Nephron (organoid): ENCODE measurements around the gene TOLLIP.

Source experiments
- H3K27ac Mint-ChIP-seq, 3 experiments: 2 replicates each; pipeline ENCODE4 v1.8.0; 2020; ENCODE audit warnings: mixed read lengths in 3 of 3, mild to moderate bottlenecking in 2 of 3, moderate library complexity in 1 of 3
- H3K27me3 Mint-ChIP-seq: 2 replicates; pipeline ENCODE4 v1.8.0; 2021; ENCODE audit warnings: low read depth, mild to moderate bottlenecking, moderate library complexity, mixed read lengths
- H3K36me3 Mint-ChIP-seq: 2 replicates; pipeline ENCODE4 v1.8.0; 2020; ENCODE audit warnings: low read depth, mixed read lengths
- H3K4me1 Mint-ChIP-seq: 2 replicates; pipeline ENCODE4 v1.8.0; 2020; ENCODE audit warnings: mixed read lengths
- H3K4me3 Mint-ChIP-seq, 3 experiments: 2 replicates each; pipeline ENCODE4 v1.8.0; 2020; ENCODE audit warnings: mild to moderate bottlenecking in 3 of 3, mixed read lengths in 3 of 3, moderate library complexity in 2 of 3
- H3K9me3 Mint-ChIP-seq: 2 replicates; pipeline ENCODE4 v1.8.0; 2020; ENCODE audit warnings: mixed read lengths
- CTCF ChIP-seq, 3 experiments: fragments of 200-600 bp; sonication (generic); IDR thresholded peaks; one replicate each; pipeline ENCODE4 v1.5.0; 2021; ENCODE audit warnings: antibody characterized with exemption in 3 of 3; ENCODE audit not compliant: unreplicated experiment in 3 of 3

The TOLLIP gene

DNA sequence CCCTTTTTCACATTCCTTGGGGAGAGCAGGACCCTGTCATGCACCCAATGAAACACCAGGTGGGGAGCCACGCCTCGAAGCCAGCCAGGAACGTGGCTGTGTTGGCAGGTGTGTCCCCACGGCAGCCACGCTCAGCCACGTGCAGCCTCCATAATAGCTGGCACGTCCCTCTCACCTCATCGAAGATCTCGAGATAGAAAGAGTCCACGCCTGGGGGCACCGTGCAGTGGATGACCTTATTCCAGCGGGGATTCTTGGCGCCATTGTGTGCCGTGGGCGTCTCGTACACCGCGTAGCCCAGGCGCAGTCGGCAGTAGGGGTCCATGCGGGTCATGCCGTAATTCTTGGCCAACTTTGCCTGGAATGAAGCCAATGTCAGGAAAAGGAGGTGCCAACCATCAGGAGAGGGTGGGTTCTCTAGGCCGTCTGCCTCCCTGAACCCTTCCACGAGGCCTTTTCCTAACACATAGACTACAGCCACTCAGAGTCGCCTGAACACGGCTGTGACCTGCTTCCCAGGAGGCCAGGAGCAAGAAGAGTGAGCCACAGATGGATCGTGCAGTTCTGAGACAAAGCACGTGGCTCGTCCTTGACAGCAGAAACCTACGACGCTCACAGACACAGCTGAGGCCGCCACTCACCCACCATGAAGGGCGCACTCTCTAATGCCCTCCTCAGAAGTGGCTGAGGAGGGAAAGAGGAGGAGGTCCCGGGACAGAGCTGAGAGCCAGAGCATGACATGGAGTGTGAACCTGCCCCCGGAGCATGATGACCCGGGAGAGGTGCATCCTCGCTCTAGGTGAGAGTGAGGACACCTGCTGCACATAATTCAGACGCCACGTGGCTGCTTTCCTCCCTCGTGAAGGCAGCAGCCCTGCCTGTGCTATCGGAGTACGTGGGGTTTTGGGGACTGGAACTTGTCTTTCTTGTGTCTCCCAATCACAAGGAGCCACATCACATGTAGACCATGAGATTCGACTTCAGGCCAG lies 19.1 kb downstream of the TOLLIP start:
- Mint-ChIP-seq H3K4me1 (peaks cover 4% of the 10 kb centered on the region), H3K36me3 (peaks cover 36% of the 10 kb centered on the region), H3K9me3 (no peaks in the 10 kb centered on the region), H3K27me3 (no peaks in the 10 kb centered on the region), H3K4me3 (no peak overlapping the region), H3K27ac (no peak overlapping the region)
- TF ChIP-seq CTCF (IDR thresholded peaks at IDR 0.05; ENCODE audit: unreplicated experiment in 3 of 3): no peak

GRCh38 chr11:1289211-1289935 lies 20.1 kb downstream of the TOLLIP start:
- no peaks in the 10 kb centered on the region for H3K9me3 Mint-ChIP-seq
- H3K4me3 Mint-ChIP-seq: no peak overlapping the region
- H3K4me1 Mint-ChIP-seq: peaks cover 4% of the 10 kb centered on the region
- TF ChIP-seq CTCF (IDR thresholded peaks at IDR 0.05; ENCODE audit: unreplicated experiment in 3 of 3): no peak
- H3K36me3 Mint-ChIP-seq: peaks cover 42% of the 10 kb centered on the region
- no peak overlapping the region for H3K27ac Mint-ChIP-seq
- no peaks in the 10 kb centered on the region for H3K27me3 Mint-ChIP-seq

DNA sequence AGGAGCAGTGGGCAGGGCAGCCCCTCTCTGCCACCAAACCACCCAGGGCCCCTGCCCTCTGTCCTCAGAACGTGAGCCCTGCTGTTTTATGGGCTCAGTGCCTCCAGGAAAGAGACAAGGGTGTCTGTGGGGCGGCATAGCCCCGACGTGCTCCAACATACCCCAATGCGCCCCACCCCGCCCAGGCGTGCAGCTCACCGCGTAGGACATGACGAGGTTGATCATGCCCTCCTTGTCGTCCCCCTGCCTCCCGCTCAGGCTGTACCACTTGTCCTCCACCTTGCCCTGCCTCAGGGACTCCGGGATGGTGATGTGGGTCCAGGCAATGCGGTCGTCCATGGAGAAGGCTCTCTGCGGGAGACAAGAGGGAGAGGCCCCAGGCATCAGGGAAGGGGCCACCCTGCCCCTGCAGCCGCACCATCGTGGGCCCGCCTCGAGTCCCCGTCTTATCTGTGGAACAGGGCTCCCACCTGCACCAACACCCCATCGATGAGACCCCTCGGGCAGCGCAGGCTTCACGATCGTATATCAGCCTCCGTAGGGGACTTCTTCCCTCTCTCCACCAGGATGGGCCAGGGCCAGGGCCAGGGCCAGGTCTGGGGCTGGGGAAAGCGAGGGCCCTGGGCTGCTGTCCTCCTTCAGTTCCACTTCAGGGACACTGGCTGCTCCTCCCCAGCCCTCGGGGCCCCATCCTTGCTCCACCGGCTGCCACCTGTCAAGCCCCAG lies 20.8 kb downstream of the TOLLIP start:
- no peaks in the 10 kb centered on the region for H3K27me3 Mint-ChIP-seq

GRCh38 chr11:1287928-1288327 lies 21.5 kb downstream of the TOLLIP start:
- Mint-ChIP-seq H3K27ac (no peak overlapping the region), H3K27me3 (no peaks in the 10 kb centered on the region), H3K9me3 (no peaks in the 10 kb centered on the region), H3K36me3 (peaks cover 42% of the 10 kb centered on the region), H3K4me1 (peaks cover 4% of the 10 kb centered on the region), H3K4me3 (no peak overlapping the region)
- TF ChIP-seq CTCF (IDR thresholded peaks at IDR 0.05; ENCODE audit: unreplicated experiment in 3 of 3): no peak

More for the DNA sequence above, 20.8 kb downstream of the TOLLIP start:
- Mint-ChIP-seq H3K9me3 (no peaks in the 10 kb centered on the region), H3K4me3 (no peak overlapping the region), H3K36me3 (peaks cover 42% of the 10 kb centered on the region), H3K27ac (no peak overlapping the region), H3K4me1 (peaks cover 4% of the 10 kb centered on the region)
- no peak for TF ChIP-seq CTCF (IDR thresholded peaks at IDR 0.05; ENCODE audit: unreplicated experiment in 3 of 3)

GRCh38 chr11:1285876-1286275 lies 23.6 kb downstream of the TOLLIP start:
- Mint-ChIP-seq H3K27me3 (no peaks in the 10 kb centered on the region), H3K4me3 (no peak overlapping the region), H3K9me3 (no peaks in the 10 kb centered on the region), H3K27ac (no peak overlapping the region), H3K4me1 (no peaks in the 10 kb centered on the region), H3K36me3 (peaks cover 35% of the 10 kb centered on the region)
- TF ChIP-seq CTCF (IDR thresholded peaks at IDR 0.05; ENCODE audit: unreplicated experiment in 3 of 3): no peak
